Measurements from ENCODE around the gene PSMB3. TPM values are rescaled to one million over a fixed set of nuclear protein-coding genes. Genes with fewer than 3 reads are reported as not detected.

The PSMB3 gene
- polyA plus RNA-seq, 2 of the 4 experiments (the other 2 are of a cell fraction) = 417 to 463 TPM

DNA sequence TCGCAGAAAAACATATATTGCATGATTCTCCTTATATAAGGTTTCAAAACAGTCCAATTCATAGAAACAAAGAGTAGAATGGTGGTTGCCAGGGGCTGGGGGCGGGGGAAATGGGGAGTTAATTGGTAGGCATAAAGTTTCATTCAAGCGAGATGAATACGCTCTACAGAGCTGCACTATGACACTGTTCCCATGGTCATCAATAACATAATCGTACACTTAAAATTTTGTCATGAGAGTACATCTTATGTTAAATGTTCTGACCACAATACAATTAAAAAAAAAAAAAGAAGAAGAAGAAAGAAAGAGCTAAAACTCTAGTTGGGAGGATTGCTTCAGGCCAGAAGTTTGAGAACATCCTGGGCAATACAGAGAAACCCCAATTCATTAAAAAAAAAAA is 41.7 kb downstream of the PSMB3 start:
- ATAC-seq = no peak
- FAIRE-seq = no peak
- Histone ChIP-seq H3K4me2 (no peak overlapping the region), H3K4me1 (peaks cover 22% of the 10 kb centered on the region), H3K4me3 (no peak overlapping the region), H3K9me3 (no peaks in the 10 kb centered on the region), H3K27ac (no peak overlapping the region)
- DNase-seq (ENCODE audit: low read depth in 1 of 2, low spot score in 1 of 2) = no peak
- 94% methylated on average over 5 of the region's 5 CpGs for WGBS (ENCODE audit: missing lambda C conversion rate)
- CTCF ChIA-PET = interaction anchor here (0.6 to 1.1 kb wide), 3 partner anchors 27 to 860 kb away, joined by 3 read pairs; no protein-coding TSS in a partner anchor
- POLR2A ChIA-PET = interaction anchor here (0.5 to 1.4 kb wide), 2 partner anchors 19 to 75 kb away, joined by 3 to 4 read pairs; no protein-coding TSS in a partner anchor
- TF ChIP-seq RARB (CRISPR knock-in tag; IDR thresholded peaks at IDR 0.05) (no peak), MAFK (IDR thresholded peaks at IDR 0.05; ENCODE audit: partially characterized antibody) (no peak), GATA3 (IDR thresholded peaks at IDR 0.05; ENCODE audit: borderline replicate concordance) (no peak), HDAC2 (IDR thresholded peaks at IDR 0.05) (no peak), ZNF302 (CRISPR knock-in tag; IDR thresholded peaks at IDR 0.05) (no peak), RNF2 (IDR thresholded peaks at IDR 0.05; ENCODE audit: borderline replicate concordance, low read depth) (no peak), POLR2A (IDR thresholded peaks at IDR 0.05; ENCODE audit: low read length) (no peak), KDM5A (IDR thresholded peaks at IDR 0.05) (no peak)
- TF ChIP-seq, protein P1, sequence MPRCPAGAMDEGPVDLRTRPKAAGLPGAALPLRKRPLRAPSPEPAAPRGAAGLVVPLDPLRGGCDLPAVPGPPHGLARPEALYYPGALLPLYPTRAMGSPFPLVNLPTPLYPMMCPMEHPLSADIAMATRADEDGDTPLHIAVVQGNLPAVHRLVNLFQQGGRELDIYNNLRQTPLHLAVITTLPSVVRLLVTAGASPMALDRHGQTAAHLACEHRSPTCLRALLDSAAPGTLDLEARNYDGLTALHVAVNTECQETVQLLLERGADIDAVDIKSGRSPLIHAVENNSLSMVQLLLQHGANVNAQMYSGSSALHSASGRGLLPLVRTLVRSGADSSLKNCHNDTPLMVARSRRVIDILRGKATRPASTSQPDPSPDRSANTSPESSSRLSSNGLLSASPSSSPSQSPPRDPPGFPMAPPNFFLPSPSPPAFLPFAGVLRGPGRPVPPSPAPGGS (IDR thresholded peaks at IDR 0.05) = no peak

DNA sequence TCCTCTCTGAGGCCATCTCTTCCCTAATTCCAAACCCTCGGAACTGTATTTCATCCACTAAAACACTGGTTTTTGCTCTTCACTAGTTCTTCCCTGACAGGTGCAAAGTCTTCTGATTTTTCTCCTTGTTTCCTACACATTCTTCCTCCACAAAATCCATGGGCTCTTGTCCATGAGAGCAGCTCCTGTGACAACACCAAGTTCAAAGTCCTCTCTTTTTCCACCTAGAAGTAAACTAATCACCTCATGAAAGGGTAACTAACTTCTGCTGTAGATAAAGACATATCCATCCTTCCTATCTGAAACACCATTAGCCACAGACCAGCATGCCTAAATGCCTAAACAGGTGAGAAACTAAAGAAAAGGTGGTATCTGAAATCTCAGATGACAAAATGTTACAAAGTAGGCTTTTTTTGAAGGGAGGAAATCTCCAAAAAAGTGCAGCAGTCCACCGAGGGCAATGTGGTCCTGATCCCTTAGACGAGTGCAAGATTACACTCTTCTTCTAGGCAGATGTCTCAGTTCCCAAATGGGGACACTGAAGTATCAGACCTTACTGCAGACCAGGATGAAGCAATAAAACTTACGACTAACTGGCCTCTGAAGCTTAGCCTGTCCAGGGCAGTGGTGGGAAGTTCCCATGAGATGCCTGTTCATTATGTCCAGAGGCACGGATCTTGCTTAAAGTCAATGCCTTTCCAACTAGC is 44.1 kb downstream of the PSMB3 start:
- TF ChIP-seq, protein P2, sequence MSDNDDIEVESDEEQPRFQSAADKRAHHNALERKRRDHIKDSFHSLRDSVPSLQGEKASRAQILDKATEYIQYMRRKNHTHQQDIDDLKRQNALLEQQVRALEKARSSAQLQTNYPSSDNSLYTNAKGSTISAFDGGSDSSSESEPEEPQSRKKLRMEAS (IDR thresholded peaks at IDR 0.05) = no peak
- TF ChIP-seq, protein P3, sequence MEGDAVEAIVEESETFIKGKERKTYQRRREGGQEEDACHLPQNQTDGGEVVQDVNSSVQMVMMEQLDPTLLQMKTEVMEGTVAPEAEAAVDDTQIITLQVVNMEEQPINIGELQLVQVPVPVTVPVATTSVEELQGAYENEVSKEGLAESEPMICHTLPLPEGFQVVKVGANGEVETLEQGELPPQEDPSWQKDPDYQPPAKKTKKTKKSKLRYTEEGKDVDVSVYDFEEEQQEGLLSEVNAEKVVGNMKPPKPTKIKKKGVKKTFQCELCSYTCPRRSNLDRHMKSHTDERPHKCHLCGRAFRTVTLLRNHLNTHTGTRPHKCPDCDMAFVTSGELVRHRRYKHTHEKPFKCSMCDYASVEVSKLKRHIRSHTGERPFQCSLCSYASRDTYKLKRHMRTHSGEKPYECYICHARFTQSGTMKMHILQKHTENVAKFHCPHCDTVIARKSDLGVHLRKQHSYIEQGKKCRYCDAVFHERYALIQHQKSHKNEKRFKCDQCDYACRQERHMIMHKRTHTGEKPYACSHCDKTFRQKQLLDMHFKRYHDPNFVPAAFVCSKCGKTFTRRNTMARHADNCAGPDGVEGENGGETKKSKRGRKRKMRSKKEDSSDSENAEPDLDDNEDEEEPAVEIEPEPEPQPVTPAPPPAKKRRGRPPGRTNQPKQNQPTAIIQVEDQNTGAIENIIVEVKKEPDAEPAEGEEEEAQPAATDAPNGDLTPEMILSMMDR (IDR thresholded peaks at IDR 0.05) = no peak
- TF ChIP-seq, protein P4, sequence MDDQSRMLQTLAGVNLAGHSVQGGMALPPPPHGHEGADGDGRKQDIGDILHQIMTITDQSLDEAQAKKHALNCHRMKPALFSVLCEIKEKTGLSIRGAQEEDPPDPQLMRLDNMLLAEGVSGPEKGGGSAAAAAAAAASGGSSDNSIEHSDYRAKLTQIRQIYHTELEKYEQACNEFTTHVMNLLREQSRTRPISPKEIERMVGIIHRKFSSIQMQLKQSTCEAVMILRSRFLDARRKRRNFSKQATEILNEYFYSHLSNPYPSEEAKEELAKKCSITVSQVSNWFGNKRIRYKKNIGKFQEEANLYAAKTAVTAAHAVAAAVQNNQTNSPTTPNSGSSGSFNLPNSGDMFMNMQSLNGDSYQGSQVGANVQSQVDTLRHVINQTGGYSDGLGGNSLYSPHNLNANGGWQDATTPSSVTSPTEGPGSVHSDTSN (IDR thresholded peaks at IDR 0.05) = no peak
- TF ChIP-seq, protein P5, sequence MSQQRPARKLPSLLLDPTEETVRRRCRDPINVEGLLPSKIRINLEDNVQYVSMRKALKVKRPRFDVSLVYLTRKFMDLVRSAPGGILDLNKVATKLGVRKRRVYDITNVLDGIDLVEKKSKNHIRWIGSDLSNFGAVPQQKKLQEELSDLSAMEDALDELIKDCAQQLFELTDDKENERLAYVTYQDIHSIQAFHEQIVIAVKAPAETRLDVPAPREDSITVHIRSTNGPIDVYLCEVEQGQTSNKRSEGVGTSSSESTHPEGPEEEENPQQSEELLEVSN (IDR thresholded peaks at IDR 0.05; ENCODE audit: borderline replicate concordance, low read depth) = no peak
- TF ChIP-seq ESRRA (IDR thresholded peaks at IDR 0.05; ENCODE audit: borderline replicate concordance, low read length) (no peak), BHLHE40 (IDR thresholded peaks at IDR 0.05; ENCODE audit: low read depth, low read length) (no peak), CHD4 (IDR thresholded peaks at IDR 0.05; ENCODE audit: borderline replicate concordance) (no peak)
- TF ChIP-seq, protein P6, sequence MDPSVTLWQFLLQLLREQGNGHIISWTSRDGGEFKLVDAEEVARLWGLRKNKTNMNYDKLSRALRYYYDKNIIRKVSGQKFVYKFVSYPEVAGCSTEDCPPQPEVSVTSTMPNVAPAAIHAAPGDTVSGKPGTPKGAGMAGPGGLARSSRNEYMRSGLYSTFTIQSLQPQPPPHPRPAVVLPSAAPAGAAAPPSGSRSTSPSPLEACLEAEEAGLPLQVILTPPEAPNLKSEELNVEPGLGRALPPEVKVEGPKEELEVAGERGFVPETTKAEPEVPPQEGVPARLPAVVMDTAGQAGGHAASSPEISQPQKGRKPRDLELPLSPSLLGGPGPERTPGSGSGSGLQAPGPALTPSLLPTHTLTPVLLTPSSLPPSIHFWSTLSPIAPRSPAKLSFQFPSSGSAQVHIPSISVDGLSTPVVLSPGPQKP (IDR thresholded peaks at IDR 0.05; ENCODE audit: low read depth, low read length) = no peak
- FAIRE-seq (no peak), DNase-seq (ENCODE audit: low read depth in 1 of 2, low spot score in 1 of 2) (no peak), ATAC-seq (no peak)
- ChIA-PET CTCF (interaction anchor here (0.6 to 3.2 kb wide), 2 partner anchors 9 to 18 kb away, joined by 3 to 17 read pairs; no protein-coding TSS in a partner anchor), POLR2A (no interaction called here)
- Histone ChIP-seq H3K4me2 (peak overlapping the region; percentile 9; the same call in 1 of the 3 replicates), H3K27ac (no peak overlapping the region), H3K9me3 (no peaks in the 10 kb centered on the region), H3K4me3 (no peak overlapping the region), H3K4me1 (peaks cover 27% of the 10 kb centered on the region)
- WGBS (ENCODE audit: missing lambda C conversion rate) = 89% methylated on average over 5 of the region's 5 CpGs

All from A549 (cell line).